ENCODE data around the gene ZNF556.
"Not testable (repeated sequence)": the region's sequence is repeated elsewhere in the genome, so short reads cannot be mapped to it uniquely, and the experiment has no call there.

Gene ZNF556

GRCh38 chr19:2877398-2878331 is 10.5 kb downstream of the ZNF556 start:
- peaks cover 10% of the 10 kb centered on the region for H3K9me3 ChIP-seq (ENCODE audit: control insufficient read depth, low read length)
- H3K4me3 ChIP-seq (ENCODE audit: insufficient read depth, low read depth, low read length, poor library complexity, severe bottlenecking): no peak overlapping the region
- no peak overlapping the region for H3K27ac ChIP-seq (ENCODE audit: insufficient read depth, low read length, poor library complexity, severe bottlenecking)
- H3K4me1 ChIP-seq (ENCODE audit: control insufficient read depth, insufficient read depth, low read length, poor library complexity, severe bottlenecking): no peaks in the 10 kb centered on the region
- no peaks in the 10 kb centered on the region for H3K27me3 ChIP-seq (replicated peaks; ENCODE audit: control insufficient read depth, insufficient read depth, low read length, poor library complexity, severe bottlenecking)
- H3K36me3 ChIP-seq (ENCODE audit: control insufficient read depth, insufficient read depth, low read length): no peaks in the 10 kb centered on the region
- DNase-seq: no peak

GRCh38 chr19:2883686-2884439 is 16.7 kb downstream of the ZNF556 start:
- no peak overlapping the region for H3K4me3 ChIP-seq (ENCODE audit: insufficient read depth, low read depth, low read length, poor library complexity, severe bottlenecking)
- H3K9me3 ChIP-seq (ENCODE audit: control insufficient read depth, low read length): no peaks in the 10 kb centered on the region
- DNase-seq: no peak
- peaks cover 8% of the 10 kb centered on the region for H3K4me1 ChIP-seq (ENCODE audit: control insufficient read depth, insufficient read depth, low read length, poor library complexity, severe bottlenecking)
- no peaks in the 10 kb centered on the region for H3K27me3 ChIP-seq (replicated peaks; ENCODE audit: control insufficient read depth, insufficient read depth, low read length, poor library complexity, severe bottlenecking)
- H3K27ac ChIP-seq (ENCODE audit: insufficient read depth, low read length, poor library complexity, severe bottlenecking): no peak overlapping the region
- H3K36me3 ChIP-seq (ENCODE audit: control insufficient read depth, insufficient read depth, low read length): no peaks in the 10 kb centered on the region

GRCh38 chr19:2885736-2886135 is 18.6 kb downstream of the ZNF556 start:
- H3K36me3 ChIP-seq (ENCODE audit: control insufficient read depth, insufficient read depth, low read length): no peaks in the 10 kb centered on the region
- peaks cover 8% of the 10 kb centered on the region for H3K4me1 ChIP-seq (ENCODE audit: control insufficient read depth, insufficient read depth, low read length, poor library complexity, severe bottlenecking)
- H3K4me3 ChIP-seq (ENCODE audit: insufficient read depth, low read depth, low read length, poor library complexity, severe bottlenecking): no peak overlapping the region
- DNase-seq: no peak
- no peaks in the 10 kb centered on the region for H3K9me3 ChIP-seq (ENCODE audit: control insufficient read depth, low read length)
- no peak overlapping the region for H3K27ac ChIP-seq (ENCODE audit: insufficient read depth, low read length, poor library complexity, severe bottlenecking)
- no peaks in the 10 kb centered on the region for H3K27me3 ChIP-seq (replicated peaks; ENCODE audit: control insufficient read depth, insufficient read depth, low read length, poor library complexity, severe bottlenecking)

GRCh38 chr19:2887391-2887914 is 20.3 kb downstream of the ZNF556 start:
- H3K9me3 ChIP-seq (ENCODE audit: control insufficient read depth, low read length): no peaks in the 10 kb centered on the region
- no peak overlapping the region for H3K27ac ChIP-seq (ENCODE audit: insufficient read depth, low read length, poor library complexity, severe bottlenecking)
- H3K4me1 ChIP-seq (ENCODE audit: control insufficient read depth, insufficient read depth, low read length, poor library complexity, severe bottlenecking): peaks cover 8% of the 10 kb centered on the region
- no peak overlapping the region for H3K4me3 ChIP-seq (ENCODE audit: insufficient read depth, low read depth, low read length, poor library complexity, severe bottlenecking)
- no peaks in the 10 kb centered on the region for H3K27me3 ChIP-seq (replicated peaks; ENCODE audit: control insufficient read depth, insufficient read depth, low read length, poor library complexity, severe bottlenecking)
- no peak for DNase-seq
- H3K36me3 ChIP-seq (ENCODE audit: control insufficient read depth, insufficient read depth, low read length): no peaks in the 10 kb centered on the region

- Histone ChIP-seq H3K27me3 (replicated peaks; ENCODE audit: control insufficient read depth, insufficient read depth, low read length, poor library complexity, severe bottlenecking) (no peaks in the 10 kb centered on the region), H3K4me1 (ENCODE audit: control insufficient read depth, insufficient read depth, low read length, poor library complexity, severe bottlenecking) (peaks cover 8% of the 10 kb centered on the region), H3K4me3 (ENCODE audit: insufficient read depth, low read depth, low read length, poor library complexity, severe bottlenecking) (no peak overlapping the region), H3K36me3 (ENCODE audit: control insufficient read depth, insufficient read depth, low read length) (no peaks in the 10 kb centered on the region), H3K9me3 (ENCODE audit: control insufficient read depth, low read length) (no peaks in the 10 kb centered on the region), H3K27ac (ENCODE audit: insufficient read depth, low read length, poor library complexity, severe bottlenecking) (peak overlapping the region; percentile 13)
- peak in 2 of 3 donors; percentile 47 to 55 for DNase-seq
Measured at GRCh38 chr19:2888731-2889224, 21.6 kb downstream of the ZNF556 start.

- not testable (repeated sequence) for DNase-seq; H3K27ac ChIP-seq (ENCODE audit: insufficient read depth, low read length, poor library complexity, severe bottlenecking); H3K9me3 ChIP-seq (ENCODE audit: control insufficient read depth, low read length); H3K4me1 ChIP-seq (ENCODE audit: control insufficient read depth, insufficient read depth, low read length, poor library complexity, severe bottlenecking); H3K27me3 ChIP-seq (replicated peaks; ENCODE audit: control insufficient read depth, insufficient read depth, low read length, poor library complexity, severe bottlenecking); H3K36me3 ChIP-seq (ENCODE audit: control insufficient read depth, insufficient read depth, low read length); H3K4me3 ChIP-seq (ENCODE audit: insufficient read depth, low read depth, low read length, poor library complexity, severe bottlenecking)
Measured at GRCh38 chr19:2890531-2890930, 23.4 kb downstream of the ZNF556 start.

GRCh38 chr19:2896694-2897093 is 29.6 kb downstream of the ZNF556 start:
- Histone ChIP-seq H3K4me1 (ENCODE audit: control insufficient read depth, insufficient read depth, low read length, poor library complexity, severe bottlenecking) (peaks cover 7% of the 10 kb centered on the region), H3K36me3 (ENCODE audit: control insufficient read depth, insufficient read depth, low read length) (no peaks in the 10 kb centered on the region), H3K27me3 (replicated peaks; ENCODE audit: control insufficient read depth, insufficient read depth, low read length, poor library complexity, severe bottlenecking) (no peaks in the 10 kb centered on the region), H3K9me3 (ENCODE audit: control insufficient read depth, low read length) (no peaks in the 10 kb centered on the region), H3K4me3 (ENCODE audit: insufficient read depth, low read depth, low read length, poor library complexity, severe bottlenecking) (no peak overlapping the region), H3K27ac (ENCODE audit: insufficient read depth, low read length, poor library complexity, severe bottlenecking) (no peak overlapping the region)
- no peak for DNase-seq

GRCh38 chr19:2900296-2901252 is 33.4 kb downstream of the ZNF556 start, which contains the start of gene ZNF57:
Gene ZNF57, plus strand, starts transcription at chr19:2900928. Its CDS starts 118 bp downstream, at chr19:2901046.
- Histone ChIP-seq H3K4me1 (ENCODE audit: control insufficient read depth, insufficient read depth, low read length, poor library complexity, severe bottlenecking) (peaks cover 7% of the 10 kb centered on the region), H3K9me3 (ENCODE audit: control insufficient read depth, low read length) (no peaks in the 10 kb centered on the region), H3K27ac (ENCODE audit: insufficient read depth, low read length, poor library complexity, severe bottlenecking) (peak within 1 kb of the TSS; percentile 18), H3K27me3 (replicated peaks; ENCODE audit: control insufficient read depth, insufficient read depth, low read length, poor library complexity, severe bottlenecking) (no peaks in the 10 kb centered on the region), H3K36me3 (ENCODE audit: control insufficient read depth, insufficient read depth, low read length) (no peaks in the 10 kb centered on the region), H3K4me3 (ENCODE audit: insufficient read depth, low read depth, low read length, poor library complexity, severe bottlenecking) (peak within 1 kb of the TSS; percentile 63)
- peak; percentile 92 to 98 (median 95) for DNase-seq

- no peaks in the 10 kb centered on the region for H3K27me3 ChIP-seq (replicated peaks; ENCODE audit: control insufficient read depth, insufficient read depth, low read length, poor library complexity, severe bottlenecking)
- H3K9me3 ChIP-seq (ENCODE audit: control insufficient read depth, low read length): no peaks in the 10 kb centered on the region
- no peak overlapping the region for H3K27ac ChIP-seq (ENCODE audit: insufficient read depth, low read length, poor library complexity, severe bottlenecking)
- H3K4me3 ChIP-seq (ENCODE audit: insufficient read depth, low read depth, low read length, poor library complexity, severe bottlenecking): no peak overlapping the region
- no peak for DNase-seq
- peaks cover 7% of the 10 kb centered on the region for H3K4me1 ChIP-seq (ENCODE audit: control insufficient read depth, insufficient read depth, low read length, poor library complexity, severe bottlenecking)
- H3K36me3 ChIP-seq (ENCODE audit: control insufficient read depth, insufficient read depth, low read length): no peaks in the 10 kb centered on the region
Measured at GRCh38 chr19:2902590-2903218, 35.6 kb downstream of the ZNF556 start.
